Stimulated activated CD8-positive, alpha-beta memory T cell treated with anti-CD3 and anti-CD28 coated beads, Interleukin-4, amount 100 ng/mL, for 1 hour (primary cell): ENCODE measurements around the gene EDIL3.
"Not testable (repeated sequence)": the region's sequence is repeated elsewhere in the genome, so short reads cannot be mapped to it uniquely, and the experiment has no call there.

Experiments used
- DNase-seq, 2 donors: peaks; one replicate each; pipeline ENCODE4 v3.0.0-alpha.2; 2020; ENCODE audit warnings: low read depth in 2 of 2, low spot score in 1 of 2

EDIL3 gene

GRCh38 chr5:84379749-84380148, 4.9 kb downstream of the EDIL3 start:
- DNase-seq = no peak

DNA sequence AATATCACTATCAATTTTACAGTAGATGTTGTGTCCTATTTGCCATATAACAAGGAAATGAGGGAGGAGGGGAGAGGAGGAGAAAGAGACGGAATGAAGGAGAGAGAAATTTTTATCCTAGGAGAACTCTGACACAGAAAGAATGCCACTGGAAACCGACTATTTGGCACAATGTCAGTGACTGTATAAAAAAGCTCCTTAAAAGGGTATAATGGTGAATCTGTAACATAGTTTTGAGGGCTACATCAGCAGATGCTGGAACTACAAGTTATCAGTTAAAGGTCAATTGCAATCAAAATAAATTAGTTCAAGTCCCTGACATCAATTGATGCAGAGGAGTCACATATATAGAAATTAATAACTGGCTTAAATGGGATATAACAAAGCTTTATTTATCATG, 5.7 kb downstream of the EDIL3 start:
- DNase-seq = no peak

DNA sequence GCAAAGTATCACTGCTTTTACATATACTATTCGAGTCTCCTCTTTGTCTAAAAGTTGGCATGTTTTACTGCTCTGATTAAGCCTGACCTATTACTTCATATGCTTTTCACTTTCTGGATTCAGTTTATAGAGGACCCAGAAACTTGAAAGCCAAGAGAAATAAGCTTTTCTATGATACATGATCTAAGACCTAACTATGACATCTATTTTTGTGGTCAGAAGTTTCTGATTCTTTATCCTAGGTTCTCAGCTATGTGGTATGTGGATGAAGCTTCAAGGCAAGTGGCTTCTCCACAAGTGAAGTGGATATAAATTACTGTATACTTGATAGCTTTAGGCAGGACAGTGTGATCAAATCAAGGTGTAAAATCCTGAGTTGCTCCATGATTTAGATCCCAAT, 6.3 kb downstream of the EDIL3 start:
- DNase-seq = no peak

- DNase-seq = no peak
Observed at GRCh38 chr5:84376346-84376745, 8.3 kb downstream of the EDIL3 start.

DNA sequence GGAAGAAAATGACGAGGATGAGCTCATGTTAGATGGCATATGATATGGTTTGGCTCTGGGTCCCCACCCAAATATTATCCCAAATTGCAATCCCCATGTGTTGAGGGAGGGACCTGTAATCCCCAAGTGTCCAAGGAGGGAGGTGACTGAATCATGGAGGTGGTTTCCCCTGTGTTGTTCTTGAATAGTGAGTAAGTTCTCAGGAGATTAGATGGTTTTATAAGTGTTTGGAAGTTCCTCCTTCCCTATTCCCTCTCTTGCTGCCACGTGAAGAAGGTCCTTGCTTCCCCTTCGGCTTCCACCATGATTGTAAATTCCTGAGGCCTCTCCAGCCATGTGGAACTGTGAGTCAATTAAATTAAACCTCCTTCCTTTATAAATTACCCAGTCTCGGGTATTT, 10.1 kb downstream of the EDIL3 start:
- no peak for DNase-seq

DNA sequence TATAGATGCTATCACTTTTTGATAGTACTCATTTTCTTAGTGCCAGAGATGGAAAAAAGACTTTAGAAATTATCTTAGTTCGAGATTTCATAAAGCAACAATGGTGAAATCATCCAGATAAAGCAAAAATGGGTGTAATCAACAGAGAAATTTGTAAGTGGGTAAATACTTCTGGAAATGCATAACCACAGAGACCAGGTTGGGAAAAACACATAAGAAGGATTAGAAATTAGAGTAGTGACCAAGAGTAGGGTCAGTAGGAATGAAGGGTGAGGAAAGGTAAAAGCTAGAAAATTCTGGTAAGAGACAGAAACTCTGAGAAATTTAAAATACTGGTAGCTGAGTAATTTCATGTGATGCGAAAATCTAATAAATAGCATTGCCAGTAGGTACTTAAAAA, 11.2 kb downstream of the EDIL3 start:
- no peak for DNase-seq

GRCh38 chr5:84372066-84372695, 12.5 kb downstream of the EDIL3 start:
- DNase-seq = no peak

GRCh38 chr5:84370176-84370575, 14.5 kb downstream of the EDIL3 start:
- DNase-seq = no peak

DNA sequence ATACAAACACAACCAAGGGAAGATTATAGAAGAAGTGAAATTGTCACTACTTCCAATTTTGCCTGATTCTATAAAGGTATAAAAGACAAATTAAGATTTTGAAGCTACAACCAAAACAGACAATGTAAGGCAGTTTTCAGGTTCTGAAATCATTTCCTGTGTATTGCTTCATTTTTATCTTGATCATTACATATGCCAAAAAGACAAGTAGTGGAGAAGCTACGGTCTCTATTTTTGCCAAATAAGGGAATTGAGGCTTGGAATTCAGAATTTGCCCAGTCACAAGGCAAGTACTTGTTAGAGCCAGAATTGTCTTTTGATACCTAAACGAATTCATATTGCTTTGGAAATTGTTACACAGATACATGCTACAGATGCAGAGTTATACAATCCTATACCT, 20.6 kb downstream of the EDIL3 start:
- no peak for DNase-seq

DNA sequence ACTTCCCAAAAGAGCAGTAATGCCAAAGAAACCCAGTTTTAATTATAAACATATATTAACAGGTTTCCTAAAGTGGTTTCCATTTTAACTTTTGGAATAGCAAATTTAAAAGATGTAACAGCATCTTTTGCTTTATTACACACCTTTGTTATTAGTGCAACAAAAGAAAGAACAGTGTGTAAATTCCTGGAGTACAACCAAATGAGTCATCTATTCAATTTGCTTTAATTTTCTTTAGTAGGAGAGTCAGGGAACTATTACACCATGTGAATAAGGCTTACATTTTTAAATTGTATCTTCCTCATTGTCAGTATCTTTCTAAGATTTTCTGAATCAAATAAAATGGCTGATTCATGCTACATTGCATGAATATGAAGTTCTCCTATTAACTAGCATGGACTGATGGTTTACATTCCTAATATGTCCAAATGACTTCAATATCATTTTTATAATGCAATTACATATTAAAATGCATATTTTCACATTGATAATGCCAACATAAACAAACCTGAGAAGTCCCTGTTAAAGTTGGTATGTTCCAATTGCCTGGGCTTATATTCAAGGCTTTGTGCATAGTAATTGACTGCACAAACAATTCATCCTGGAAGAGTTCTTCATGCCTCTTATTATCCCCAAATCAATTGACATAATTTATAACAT, 22.5 kb downstream of the EDIL3 start:
- no peak for DNase-seq

GRCh38 chr5:84361572-84361971, 23.1 kb downstream of the EDIL3 start:
- DNase-seq = no peak

GRCh38 chr5:84360056-84360455, 24.6 kb downstream of the EDIL3 start:
- no peak for DNase-seq

GRCh38 chr5:84354101-84354500, 30.6 kb downstream of the EDIL3 start:
- DNase-seq = no peak

GRCh38 chr5:84344788-84345187, 39.9 kb downstream of the EDIL3 start:
- DNase-seq = no peak

DNA sequence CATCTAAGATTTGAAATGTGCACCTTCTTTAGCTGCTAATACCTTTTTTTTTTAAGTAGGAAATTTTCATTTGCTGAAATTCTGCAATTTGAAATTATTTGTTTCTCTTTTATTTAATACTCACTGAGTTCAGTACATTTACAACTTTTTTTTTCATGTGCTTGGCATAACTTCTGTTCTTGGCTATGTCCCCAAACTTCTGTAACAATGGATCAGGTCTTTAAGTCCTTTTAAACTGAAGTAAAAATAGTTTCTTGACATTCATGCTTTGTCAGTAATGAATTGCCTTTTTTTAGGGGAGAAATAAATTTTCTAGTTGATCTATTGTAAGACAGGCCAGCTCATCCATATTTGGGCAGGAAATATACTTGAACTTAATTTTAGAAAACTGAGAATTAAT, 41.5 kb downstream of the EDIL3 start:
- DNase-seq = no peak

- no peak for DNase-seq
Observed at GRCh38 chr5:84332106-84332505, 52.6 kb downstream of the EDIL3 start.

GRCh38 chr5:84327591-84327990, 57.1 kb downstream of the EDIL3 start:
- DNase-seq = no peak

GRCh38 chr5:84322646-84323045, 62.0 kb downstream of the EDIL3 start:
- DNase-seq = no peak

DNA sequence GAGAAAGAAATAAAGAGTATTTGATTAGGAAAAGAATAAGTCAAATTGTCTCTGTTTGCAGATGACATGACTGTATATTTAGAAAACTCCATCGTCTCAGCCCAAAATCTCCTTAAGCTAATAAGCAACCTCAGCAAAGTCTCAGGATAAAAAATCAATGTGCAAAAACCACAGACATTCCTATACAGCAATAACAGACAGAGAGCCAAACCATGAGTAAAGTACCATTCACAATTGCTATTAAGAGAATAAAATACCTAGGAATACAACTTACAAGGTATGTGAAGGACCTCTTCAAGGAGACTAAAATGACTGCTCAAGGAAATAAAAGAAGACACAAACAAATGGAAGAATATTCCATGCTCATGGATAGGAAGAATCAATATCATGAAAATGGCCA, 66.9 kb downstream of the EDIL3 start:
- DNase-seq = not testable (repeated sequence)

DNA sequence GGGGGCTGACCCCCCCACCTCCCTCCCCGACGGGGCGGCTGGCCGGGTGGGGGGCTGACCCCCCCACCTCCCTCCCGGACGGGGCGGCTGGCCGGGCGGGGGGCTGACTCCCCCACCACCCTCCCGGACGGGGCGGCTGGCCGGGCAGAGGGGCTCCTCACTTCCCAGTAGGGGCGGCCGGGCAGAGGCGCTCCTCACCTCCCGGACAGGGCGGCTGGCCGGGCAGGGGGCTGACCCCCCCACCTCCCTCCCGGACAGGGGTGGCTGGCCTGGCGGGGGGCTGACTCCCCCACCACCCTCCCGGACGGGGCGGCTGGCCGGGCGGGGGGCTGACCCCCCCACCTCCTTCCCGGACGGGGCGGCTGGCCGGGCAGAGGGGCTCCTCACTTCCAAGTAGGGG, 72.4 kb downstream of the EDIL3 start:
- DNase-seq = not testable (repeated sequence)

- DNase-seq = not testable (repeated sequence)
Observed at GRCh38 chr5:84309850-84310249, 74.8 kb downstream of the EDIL3 start.

- DNase-seq = no peak
Observed at GRCh38 chr5:84306601-84307000, 78.1 kb downstream of the EDIL3 start.

DNA sequence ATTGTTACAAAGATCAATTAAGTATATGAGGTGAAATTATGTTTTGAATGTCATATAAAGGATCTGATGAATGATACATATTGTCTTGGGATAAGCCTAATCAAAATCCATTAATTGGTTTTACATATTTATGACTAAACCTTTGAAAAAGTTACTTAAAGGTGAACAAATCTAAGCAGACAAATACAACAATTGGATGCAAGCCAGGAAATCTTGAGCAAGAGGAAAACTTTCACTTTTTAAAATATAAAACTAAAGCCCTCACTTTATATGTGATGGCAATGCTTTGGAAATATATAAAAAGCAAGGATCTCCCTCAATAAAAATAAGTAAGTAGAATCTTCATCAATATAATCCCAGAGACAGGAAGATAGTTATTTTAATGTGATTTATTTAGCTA, 80.1 kb downstream of the EDIL3 start:
- DNase-seq = no peak
